HFFc6 (cell line): ENCODE measurements around the gene TAF4. TPM values are rescaled to one million over a fixed set of nuclear protein-coding genes. Genes with fewer than 3 reads are reported as not detected.

Experiments
- DNase-seq: peaks from one replicate; pipeline ENCODE4 v3.0.0-alpha.2; 2018
- H3K27ac Mint-ChIP-seq: 2 replicates; pipeline ENCODE4 v1.8.0; 2020; ENCODE audit warnings: mild to moderate bottlenecking, mixed read lengths
- H3K27me3 Mint-ChIP-seq: 2 replicates; pipeline ENCODE4 v1.8.0; 2021; ENCODE audit warnings: mild to moderate bottlenecking, moderate library complexity, mixed read lengths; ENCODE audit not compliant: insufficient read depth
- H3K36me3 Mint-ChIP-seq: 2 replicates; pipeline ENCODE4 v1.8.0; 2021; ENCODE audit warnings: low read depth, mixed read lengths
- H3K4me1 Mint-ChIP-seq: 2 replicates; pipeline ENCODE4 v1.8.0; 2020; ENCODE audit warnings: low read depth, mixed read lengths
- H3K4me3 Mint-ChIP-seq: 2 replicates; pipeline ENCODE4 v1.8.0; 2020; ENCODE audit warnings: mild to moderate bottlenecking, moderate library complexity, mixed read lengths
- H3K9me3 Mint-ChIP-seq: 2 replicates; pipeline ENCODE4 v1.8.0; 2020; ENCODE audit warnings: mild to moderate bottlenecking, mixed read lengths
- total RNA-seq, 6 experiments: library from RNA; stranded (reverse); fragmentation: NEBNext Ultra II Directional; extraction: Animal tissue kit (Norgen Biotek cat#: 25700); gene quantifications; 2 replicates in 1 of 6; 3 replicates in 5 of 6; pipeline ENCODE4 v1.2.3, GENCODE V29; 2021
- TF ChIP-seq, protein P1 (sequence below): fragments of 200-600 bp; sonication (generic); IDR thresholded peaks from 2 replicates; pipeline ENCODE4 v1.5.0; 2021; ENCODE audit warnings: antibody characterized with exemption, mild to moderate bottlenecking

TAF4 gene
- total RNA-seq, 6 experiments from 2014 or later = 9.4 to 11.7 (median 9.9) TPM

DNA sequence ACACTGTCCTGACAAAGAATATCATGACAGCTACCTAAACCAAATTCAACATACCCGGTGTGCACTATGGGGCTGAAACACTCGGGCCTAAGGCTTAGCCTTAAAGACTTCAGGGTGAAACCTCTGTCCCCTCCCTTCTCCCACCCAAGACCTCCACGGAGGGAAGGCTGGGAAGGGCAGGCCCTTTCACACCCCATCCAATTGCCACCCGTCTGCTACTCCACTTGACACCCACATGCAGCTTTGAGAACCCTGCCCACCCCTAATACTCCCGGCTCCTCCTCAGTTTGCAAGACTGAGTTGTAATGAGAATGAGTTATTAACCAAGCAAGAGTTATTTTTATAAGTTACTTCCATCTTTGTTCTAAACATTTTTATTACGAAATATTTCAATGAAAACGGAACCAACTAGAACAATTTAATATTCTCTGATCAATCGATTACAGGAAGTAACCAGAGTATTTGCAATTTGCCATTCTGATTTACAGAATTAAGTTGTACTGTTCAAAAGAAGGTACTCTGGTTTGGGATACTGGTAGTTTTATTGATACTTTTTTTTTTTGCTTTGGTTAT is 3.7 kb downstream of the TAF4 start:
- no peak for DNase-seq
- no peak overlapping the region for H3K27ac Mint-ChIP-seq
- no peaks in the 10 kb centered on the region for H3K36me3 Mint-ChIP-seq
- TF ChIP-seq, protein P1, sequence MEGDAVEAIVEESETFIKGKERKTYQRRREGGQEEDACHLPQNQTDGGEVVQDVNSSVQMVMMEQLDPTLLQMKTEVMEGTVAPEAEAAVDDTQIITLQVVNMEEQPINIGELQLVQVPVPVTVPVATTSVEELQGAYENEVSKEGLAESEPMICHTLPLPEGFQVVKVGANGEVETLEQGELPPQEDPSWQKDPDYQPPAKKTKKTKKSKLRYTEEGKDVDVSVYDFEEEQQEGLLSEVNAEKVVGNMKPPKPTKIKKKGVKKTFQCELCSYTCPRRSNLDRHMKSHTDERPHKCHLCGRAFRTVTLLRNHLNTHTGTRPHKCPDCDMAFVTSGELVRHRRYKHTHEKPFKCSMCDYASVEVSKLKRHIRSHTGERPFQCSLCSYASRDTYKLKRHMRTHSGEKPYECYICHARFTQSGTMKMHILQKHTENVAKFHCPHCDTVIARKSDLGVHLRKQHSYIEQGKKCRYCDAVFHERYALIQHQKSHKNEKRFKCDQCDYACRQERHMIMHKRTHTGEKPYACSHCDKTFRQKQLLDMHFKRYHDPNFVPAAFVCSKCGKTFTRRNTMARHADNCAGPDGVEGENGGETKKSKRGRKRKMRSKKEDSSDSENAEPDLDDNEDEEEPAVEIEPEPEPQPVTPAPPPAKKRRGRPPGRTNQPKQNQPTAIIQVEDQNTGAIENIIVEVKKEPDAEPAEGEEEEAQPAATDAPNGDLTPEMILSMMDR = no peak
- H3K9me3 Mint-ChIP-seq = no peaks in the 10 kb centered on the region
- H3K4me1 Mint-ChIP-seq = peaks cover 24% of the 10 kb centered on the region
- H3K27me3 Mint-ChIP-seq = peaks cover 6% of the 10 kb centered on the region
- no peak overlapping the region for H3K4me3 Mint-ChIP-seq

DNA sequence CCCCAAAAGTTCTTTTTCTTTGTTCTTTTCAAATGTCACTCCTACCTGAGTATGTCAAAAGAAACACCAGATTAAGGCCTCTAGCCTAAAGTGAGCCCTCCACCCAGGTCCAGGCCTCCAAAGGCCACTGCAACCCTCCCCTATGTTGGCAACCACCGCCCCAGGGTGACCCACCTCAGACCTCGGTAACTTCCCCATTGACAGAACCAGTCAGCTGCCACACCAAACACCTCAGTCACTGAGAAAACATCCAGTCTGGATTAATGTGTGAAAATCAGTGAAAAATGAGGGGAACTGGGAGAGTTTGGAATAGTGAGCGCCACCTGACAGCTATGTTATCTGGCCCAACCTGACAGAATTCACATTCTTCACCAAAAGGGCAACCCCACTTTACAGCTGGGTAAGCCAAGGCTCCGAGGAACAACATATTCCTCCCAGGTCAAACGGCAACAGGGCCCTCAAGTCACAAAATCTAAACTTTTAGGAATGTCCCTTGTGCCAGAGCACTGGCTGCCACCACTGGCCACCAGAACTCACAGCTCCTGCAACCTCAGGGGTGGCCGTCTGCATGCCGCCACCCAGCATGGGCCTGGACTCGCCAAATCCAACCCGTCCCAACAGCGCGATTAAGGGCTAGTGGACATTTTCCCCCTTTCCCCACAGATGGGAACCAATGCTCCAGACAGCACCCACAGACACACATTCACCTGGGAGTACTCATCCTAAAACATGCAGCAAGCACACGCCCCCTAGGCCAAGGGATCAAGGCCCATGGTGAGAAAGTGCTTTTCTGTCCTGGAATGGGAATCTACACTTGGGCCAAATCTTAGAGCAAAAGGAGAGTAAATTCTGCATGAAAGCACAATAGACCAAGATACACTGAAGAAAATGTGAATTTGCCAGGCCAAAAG is 4.8 kb downstream of the TAF4 start:
- Mint-ChIP-seq H3K27me3 (peaks cover 2% of the 10 kb centered on the region), H3K4me1 (peaks cover 19% of the 10 kb centered on the region), H3K27ac (no peak overlapping the region), H3K36me3 (no peaks in the 10 kb centered on the region), H3K4me3 (no peak overlapping the region), H3K9me3 (no peaks in the 10 kb centered on the region)
- DNase-seq = no peak
- TF ChIP-seq, protein P1 = no peak

DNA sequence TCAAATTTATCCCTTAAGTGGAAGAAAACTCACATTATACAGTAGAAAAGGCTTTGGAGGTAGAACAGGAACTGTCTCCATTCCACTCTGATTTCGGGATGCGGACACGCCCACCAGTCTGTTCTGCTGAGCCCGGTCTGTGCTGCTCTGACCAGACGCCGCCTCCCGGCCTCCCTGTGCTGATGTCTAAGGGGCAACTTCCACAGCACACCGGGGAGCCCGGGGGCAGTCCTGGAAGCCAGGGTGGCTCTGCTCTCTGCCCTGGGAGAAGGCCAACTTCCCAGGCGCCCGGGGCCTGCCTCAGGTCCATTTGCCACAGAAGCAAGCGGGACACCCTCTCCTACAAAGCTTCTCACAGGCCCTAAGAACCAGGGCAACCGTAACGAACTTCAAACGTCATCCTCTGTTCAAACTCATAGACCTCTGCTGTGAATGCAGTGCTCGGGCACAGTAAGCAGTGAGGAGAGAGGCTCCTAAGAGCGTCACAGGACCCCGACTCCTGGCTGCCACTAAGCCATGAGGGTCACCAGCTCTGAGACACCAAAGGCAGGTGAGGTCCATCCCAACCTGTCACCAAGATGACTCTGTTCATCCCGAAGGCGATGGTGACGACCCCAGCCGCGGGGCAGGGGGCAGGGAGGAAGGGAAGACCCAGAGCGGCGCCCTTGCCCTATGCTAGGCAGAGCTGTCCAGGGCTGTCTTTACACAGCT is 5.6 kb downstream of the TAF4 start:
- H3K27ac Mint-ChIP-seq = no peak overlapping the region
- H3K27me3 Mint-ChIP-seq = peaks cover 2% of the 10 kb centered on the region
- peaks cover 19% of the 10 kb centered on the region for H3K4me1 Mint-ChIP-seq
- H3K9me3 Mint-ChIP-seq = no peaks in the 10 kb centered on the region
- H3K4me3 Mint-ChIP-seq = no peak overlapping the region
- H3K36me3 Mint-ChIP-seq = no peaks in the 10 kb centered on the region
- no peak for DNase-seq
- TF ChIP-seq, protein P1 = no peak

DNA sequence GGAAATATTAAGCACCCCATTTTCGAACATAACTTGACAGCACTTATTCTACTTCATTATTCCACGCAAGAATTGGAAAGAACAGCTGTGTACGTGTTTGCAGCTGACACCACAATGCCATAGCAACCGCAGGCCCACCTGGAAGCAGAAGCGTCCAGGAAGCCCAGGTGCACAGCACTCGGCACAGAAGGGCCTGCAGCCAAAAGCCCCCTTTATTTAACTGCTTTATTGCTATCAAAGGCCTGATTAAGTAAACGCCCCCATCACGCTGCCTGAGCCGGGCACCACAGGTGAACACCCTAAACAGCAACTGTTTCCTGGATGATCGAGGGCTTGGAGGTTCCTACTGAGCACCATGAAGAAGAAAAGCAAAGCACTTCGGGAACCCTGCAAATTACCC is 6.3 kb downstream of the TAF4 start:
- Mint-ChIP-seq H3K4me3 (no peak overlapping the region), H3K27me3 (peaks cover 2% of the 10 kb centered on the region), H3K27ac (no peak overlapping the region), H3K36me3 (no peaks in the 10 kb centered on the region), H3K4me1 (peaks cover 19% of the 10 kb centered on the region), H3K9me3 (no peaks in the 10 kb centered on the region)
- DNase-seq = no peak
- TF ChIP-seq, protein P1 = no peak

DNA sequence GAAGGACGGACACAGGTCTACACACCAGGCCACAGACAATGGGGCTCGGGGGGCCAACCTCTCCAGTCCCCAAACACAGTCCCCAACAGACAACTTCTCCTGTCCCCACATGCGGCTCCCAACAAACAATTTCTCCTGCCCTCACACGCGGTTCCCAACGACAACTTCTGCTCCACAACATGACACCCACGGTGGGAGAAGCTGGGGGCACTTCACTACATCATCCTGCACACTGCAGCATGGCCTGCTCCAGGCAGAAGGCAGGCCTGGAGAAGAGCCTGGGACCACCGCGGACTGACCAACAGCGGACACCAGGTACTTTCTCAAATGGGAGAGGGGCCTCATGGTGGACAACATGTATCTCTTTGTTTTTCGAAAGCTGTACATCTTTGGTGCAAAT is 6.7 kb downstream of the TAF4 start:
- Mint-ChIP-seq H3K27me3 (no peaks in the 10 kb centered on the region; the same call in 1 of the 2 replicates), H3K4me1 (peaks cover 18% of the 10 kb centered on the region), H3K4me3 (no peak overlapping the region), H3K36me3 (no peaks in the 10 kb centered on the region), H3K27ac (no peak overlapping the region), H3K9me3 (no peaks in the 10 kb centered on the region)
- no peak for DNase-seq
- TF ChIP-seq, protein P1 = no peak
